OCI-LY7 (cell line): ENCODE results near the gene MYOCD. TPM values are rescaled to one million over a fixed set of nuclear protein-coding genes. Genes with fewer than 3 reads are reported as not detected.

Source experiments
- BruUV-seq: library from RNA; stranded (reverse); fragments of 400-500 nt; replicated peaks from 2 replicates; lab custom pipeline; 2021; lab: Mats Ljungman, UMichigan
- CTCF ChIA-PET: fragments of 300-600 bp; sonication (Branson Sonifier 250); formaldehyde crosslinking; loops from one replicate; lab custom pipeline; 2022; ENCODE audit warnings: antibody characterized with exemption; ENCODE audit not compliant: unreplicated experiment; lab: Charles Lee
- POLR2A ChIA-PET: fragments of 300-600 bp; sonication (Branson Sonifier 250); formaldehyde crosslinking; loops from one replicate; lab custom pipeline; 2022; ENCODE audit warnings: antibody characterized with exemption; lab: Charles Lee
- DNase-seq: peaks from one replicate; pipeline ENCODE4 v3.0.0-alpha.2; 2015; ENCODE audit warnings: low spot score
- H2AFZ ChIP-seq: fragments of 200-600 bp; sonication (generic), shearing (Covaris generic); 2 replicates; pipeline ENCODE4 v1.6.1; 2014; ENCODE audit warnings: mild to moderate bottlenecking, antibody characterized with exemption, low read length, moderate library complexity
- H3K27ac ChIP-seq: fragments of 200-600 bp; sonication (generic); 2 replicates; pipeline ENCODE4 v1.5.1; 2014; ENCODE audit warnings: mixed run types, low read depth, mild to moderate bottlenecking, moderate library complexity, low read length, inconsistent platforms; ENCODE audit not compliant: poor library complexity, severe bottlenecking
- H3K36me3 ChIP-seq: fragments of 200-600 bp; sonication (generic); 2 replicates; pipeline ENCODE4 v1.6.1; 2014; ENCODE audit warnings: mild to moderate bottlenecking, antibody characterized with exemption, low read length, moderate library complexity, mixed read lengths; ENCODE audit not compliant: insufficient read depth
- H3K4me1 ChIP-seq: fragments of 200-600 bp; sonication (generic); 2 replicates; pipeline ENCODE4 v1.5.1; 2014; ENCODE audit warnings: mild to moderate bottlenecking, low read length; ENCODE audit not compliant: insufficient read depth, poor library complexity, severe bottlenecking
- H3K4me2 ChIP-seq: fragments of 200-600 bp; sonication (generic); 2 replicates; pipeline ENCODE4 v1.6.1; 2014; ENCODE audit warnings: mild to moderate bottlenecking, low read length
- H3K4me3 ChIP-seq: fragments of 200-600 bp; sonication (generic); 2 replicates; pipeline ENCODE4 v1.5.1; 2014; ENCODE audit warnings: mild to moderate bottlenecking, low read depth, low read length; ENCODE audit not compliant: poor library complexity, severe bottlenecking
- H3K79me2 ChIP-seq: fragments of 200-600 bp; sonication (generic); 2 replicates; pipeline ENCODE4 v1.6.1; 2016; ENCODE audit warnings: low read depth, mild to moderate bottlenecking, low read length, moderate library complexity, mixed read lengths; ENCODE audit not compliant: insufficient read depth
- H3K9me2 ChIP-seq: fragments of 200-600 bp; sonication (generic); 2 replicates; pipeline ENCODE4 v1.6.1; 2016; ENCODE audit warnings: mild to moderate bottlenecking, low read length, mixed read lengths; ENCODE audit not compliant: insufficient read depth
- H3K9me3 ChIP-seq: fragments of 200-600 bp; sonication (generic); 2 replicates; pipeline ENCODE4 v1.6.1; 2014; ENCODE audit warnings: mild to moderate bottlenecking, mixed run types, low read length, mixed read lengths
- H4K20me1 ChIP-seq: fragments of 200-600 bp; sonication (generic); 2 replicates; pipeline ENCODE4 v1.6.1; 2014; ENCODE audit warnings: mild to moderate bottlenecking, antibody characterized with exemption, low read length, moderate library complexity, mixed read lengths; ENCODE audit not compliant: insufficient read depth
- EZH2phosphoT487 ChIP-seq: fragments of 200-600 bp; sonication (generic); IDR thresholded peaks from 2 replicates; pipeline ENCODE4 v1.6.1; 2018; ENCODE audit warnings: low read depth, borderline replicate concordance, mild to moderate bottlenecking, mixed run types, antibody characterized with exemption, low read length, moderate library complexity, mixed read lengths
- intact Hi-C: fragments of 100-400 bp; cut with micrococcal nuclease; formaldehyde crosslinking; loops from one replicate; pipeline ENCODE4 v1.10.0; 2022; ENCODE audit not compliant: unreplicated experiment
- total RNA-seq, 2 experiments: library from RNA; depleted of rRNA in 1 of 2; stranded (reverse); fragments of >200 nt in 1 of 2; shearing (Covaris generic) in 1 of 2; gene quantifications; 2 replicates each; pipeline ENCODE4 v1.2.3, GENCODE V29; 2014 to 2022
- TF ChIP-seq, protein P1 (sequence below): fragments of 200-600 bp; sonication (generic); conservative IDR thresholded peaks from 2 replicates; pipeline ENCODE4 v1.5.1; 2014; ENCODE audit warnings: mild to moderate bottlenecking, antibody characterized with exemption, low read length, moderate library complexity, mixed read lengths

MYOCD gene
- total RNA-seq, 2 experiments from 2014 or later: not detected

GRCh38 chr17:12790249-12791106 lies 124.8 kb downstream of the MYOCD start:
- CTCF ChIA-PET: no interaction called here
- POLR2A ChIA-PET: no interaction called here
- DNase-seq: no peak
- Histone ChIP-seq H3K79me2 (peaks cover 13% of the 10 kb centered on the region; the same call in 1 of the 2 replicates), H3K9me3 (no peaks in the 10 kb centered on the region), H3K27ac (no peak overlapping the region), H2AFZ (peak overlapping the region; percentile 67), H3K4me3 (peak overlapping the region; percentile 93), H3K4me1 (peaks cover 19% of the 10 kb centered on the region), H4K20me1 (no peaks in the 10 kb centered on the region), H3K36me3 (no peaks in the 10 kb centered on the region), H3K4me2 (peak overlapping the region; percentile 58), H3K9me2 (no peaks in the 10 kb centered on the region)
- no peak for TF ChIP-seq EZH2phosphoT487
- TF ChIP-seq, protein P1, sequence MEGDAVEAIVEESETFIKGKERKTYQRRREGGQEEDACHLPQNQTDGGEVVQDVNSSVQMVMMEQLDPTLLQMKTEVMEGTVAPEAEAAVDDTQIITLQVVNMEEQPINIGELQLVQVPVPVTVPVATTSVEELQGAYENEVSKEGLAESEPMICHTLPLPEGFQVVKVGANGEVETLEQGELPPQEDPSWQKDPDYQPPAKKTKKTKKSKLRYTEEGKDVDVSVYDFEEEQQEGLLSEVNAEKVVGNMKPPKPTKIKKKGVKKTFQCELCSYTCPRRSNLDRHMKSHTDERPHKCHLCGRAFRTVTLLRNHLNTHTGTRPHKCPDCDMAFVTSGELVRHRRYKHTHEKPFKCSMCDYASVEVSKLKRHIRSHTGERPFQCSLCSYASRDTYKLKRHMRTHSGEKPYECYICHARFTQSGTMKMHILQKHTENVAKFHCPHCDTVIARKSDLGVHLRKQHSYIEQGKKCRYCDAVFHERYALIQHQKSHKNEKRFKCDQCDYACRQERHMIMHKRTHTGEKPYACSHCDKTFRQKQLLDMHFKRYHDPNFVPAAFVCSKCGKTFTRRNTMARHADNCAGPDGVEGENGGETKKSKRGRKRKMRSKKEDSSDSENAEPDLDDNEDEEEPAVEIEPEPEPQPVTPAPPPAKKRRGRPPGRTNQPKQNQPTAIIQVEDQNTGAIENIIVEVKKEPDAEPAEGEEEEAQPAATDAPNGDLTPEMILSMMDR: no peak
- intact Hi-C loops: no loop called here
- BruUV-seq: no TSS peak

DNA sequence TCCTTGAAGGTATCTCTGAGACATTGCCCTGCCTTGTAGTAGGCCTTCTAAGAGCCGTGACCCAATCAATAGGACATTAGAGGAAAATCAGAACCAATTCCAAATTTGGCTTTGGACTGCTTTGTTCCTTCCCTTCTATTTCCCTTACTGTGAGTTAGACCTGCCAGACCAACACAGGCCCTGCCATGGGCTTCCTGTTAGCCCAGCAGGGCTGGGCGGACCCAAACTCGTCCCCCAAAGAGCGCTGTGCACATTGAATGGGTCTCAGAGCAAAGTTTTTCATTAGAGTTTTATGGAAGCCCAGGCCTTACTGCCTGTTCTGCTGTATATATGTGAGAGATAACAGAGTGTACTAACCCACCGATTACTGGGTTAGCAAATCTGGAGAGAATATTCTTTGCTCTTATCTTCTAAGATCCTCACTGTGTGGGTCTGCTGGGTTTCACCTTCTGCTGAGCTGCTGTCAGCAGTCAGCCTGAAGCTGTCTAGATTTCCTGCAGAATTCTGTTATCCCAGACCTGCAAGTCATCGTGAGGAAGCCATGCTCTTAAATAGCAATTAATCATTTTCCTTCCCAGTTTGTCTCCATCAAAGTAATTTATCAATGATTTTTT lies 129.3 kb downstream of the MYOCD start:
- no TSS peak for BruUV-seq
- Histone ChIP-seq H3K27ac (no peak overlapping the region), H3K4me2 (no peak overlapping the region), H3K79me2 (peaks cover 26% of the 10 kb centered on the region; the same call in 1 of the 2 replicates), H3K9me2 (no peaks in the 10 kb centered on the region), H3K4me3 (no peak overlapping the region), H3K36me3 (no peaks in the 10 kb centered on the region; the same call in 1 of the 2 replicates), H3K4me1 (peaks cover 19% of the 10 kb centered on the region), H4K20me1 (no peaks in the 10 kb centered on the region), H3K9me3 (peaks cover 8% of the 10 kb centered on the region; the same call in 1 of the 2 replicates), H2AFZ (no peak overlapping the region)
- DNase-seq: no peak
- CTCF ChIA-PET: no interaction called here
- POLR2A ChIA-PET: no interaction called here
- intact Hi-C loops: no loop called here
- no peak for TF ChIP-seq EZH2phosphoT487
- TF ChIP-seq, protein P1: no peak
